Natural killer cell (primary cell): ENCODE results near the gene PCCA. TPM values are rescaled to one million over a fixed set of nuclear protein-coding genes. Genes with fewer than 3 reads are reported as not detected.

Experiments
- ATAC-seq, 3 donors: fragments of 150-1000 bp in 2 of 3; fragments of 200-7000 bp in 1 of 3; cut with Tn5 transposase; 1 replicate in 1 of 3; 2 replicates in 2 of 3; pipeline ENCODE4 v1.10.0; 2021; ENCODE audit warnings: mild to moderate bottlenecking in 2 of 3, moderate library complexity in 2 of 3
- DNase-seq, 2 donors: peaks; one replicate each; pipeline versions ENCODE4 v3.0.0 to v3.0.0-alpha.2; 2013 to 2021; ENCODE audit warnings: mixed read lengths in 1 of 2
- H3K27ac ChIP-seq: one replicate; pipeline ENCODE4 v1.5.1; 2013; ENCODE audit warnings: mild to moderate bottlenecking, low read length
- H3K27me3 ChIP-seq: one replicate; pipeline ENCODE4 v1.6.1; 2013; ENCODE audit warnings: low read length; ENCODE audit not compliant: control insufficient read depth, insufficient read depth
- H3K36me3 ChIP-seq: one replicate; pipeline ENCODE4 v1.6.1; 2013; ENCODE audit warnings: low read length; ENCODE audit not compliant: control insufficient read depth, insufficient read depth
- H3K4me1 ChIP-seq: one replicate; pipeline ENCODE4 v1.6.1; 2013; ENCODE audit warnings: low read length; ENCODE audit not compliant: control insufficient read depth, insufficient read depth
- H3K4me3 ChIP-seq: one replicate; pipeline ENCODE4 v1.5.1; 2013; ENCODE audit warnings: low read length
- H3K9me3 ChIP-seq: one replicate; pipeline ENCODE4 v1.6.1; 2013; ENCODE audit warnings: low read length; ENCODE audit not compliant: control insufficient read depth, insufficient read depth
- H3K27ac Mint-ChIP-seq, 2 donors: one replicate each; pipeline ENCODE4 v1.8.0; 2022; ENCODE audit warnings: mild to moderate bottlenecking in 2 of 2, mixed read lengths in 2 of 2, moderate library complexity in 1 of 2
- H3K27me3 Mint-ChIP-seq, 2 donors: one replicate each; pipeline ENCODE4 v1.8.0; 2022; ENCODE audit warnings: low read depth in 2 of 2, mixed read lengths in 2 of 2
- H3K36me3 Mint-ChIP-seq: one replicate; pipeline ENCODE4 v1.8.0; 2022; ENCODE audit warnings: mixed read lengths
- H3K4me1 Mint-ChIP-seq, 2 donors: one replicate each; pipeline ENCODE4 v1.8.0; 2022; ENCODE audit warnings: mixed read lengths in 2 of 2
- H3K4me3 Mint-ChIP-seq: one replicate; pipeline ENCODE4 v1.8.0; 2022; ENCODE audit warnings: mild to moderate bottlenecking, moderate library complexity, mixed read lengths
- H3K9me3 Mint-ChIP-seq, 2 donors: one replicate each; pipeline ENCODE4 v1.8.0; 2022; ENCODE audit warnings: mixed read lengths in 2 of 2
- CTCF ChIP-seq: fragments of 200-600 bp; IDR thresholded peaks from one replicate; pipeline ENCODE4 v1.8.0; 2022; ENCODE audit warnings: antibody characterized with exemption
- WGBS: methylation state at CpG from one replicate; pipeline ENCODE4 v1.1.7; 2013; ENCODE audit warnings: missing lambda C conversion rate; ENCODE audit not compliant: insufficient coverage; 5-methylcytosine and 5-hydroxymethylcytosine counted together
- intact Hi-C: fragments of 100-400 bp; cut with micrococcal nuclease; formaldehyde crosslinking; loops from one replicate; pipeline ENCODE4 v1.14.2; 2022
- total RNA-seq, 4 donors: library from RNA; stranded (reverse); fragments of 120-200 nt in 1 of 4; gene quantifications; one replicate each; pipeline versions ENCODE4 v1.2.3 to v1.2.4, GENCODE V29; 2013 to 2022

PCCA gene
- total RNA-seq, 3 donors from 2014 or later (not counting 1 experiment from before 2014, with no cell fraction given): 25.5 to 28.5 (median 28.2) TPM

- WGBS: 94% methylated on average over 8 of the region's 8 CpGs
- intact Hi-C loops: no loop called here
- TF ChIP-seq CTCF: no peak
- no peaks in the 10 kb centered on the region for H3K27me3 ChIP-seq
- H3K9me3 ChIP-seq: no peaks in the 10 kb centered on the region
- H3K4me1 ChIP-seq: peaks cover 17% of the 10 kb centered on the region
- no peak overlapping the region for H3K27ac ChIP-seq
- no peaks in the 10 kb centered on the region for H3K27me3 Mint-ChIP-seq
- H3K9me3 Mint-ChIP-seq: no peaks in the 10 kb centered on the region
- no peak for ATAC-seq
- no peaks in the 10 kb centered on the region for H3K36me3 ChIP-seq
- H3K4me3 ChIP-seq: no peak overlapping the region
- H3K4me3 Mint-ChIP-seq: no peak overlapping the region
- H3K4me1 Mint-ChIP-seq: peaks cover 32 to 49% of the 10 kb centered on the region in 2 donors
- no peak for DNase-seq
- H3K36me3 Mint-ChIP-seq: no peaks in the 10 kb centered on the region
- H3K27ac Mint-ChIP-seq: no peak overlapping the region
Observed at GRCh38 chr13:100508996-100509395, 420.1 kb downstream of the PCCA start.

GRCh38 chr13:100510208-100510957 is 421.5 kb downstream of the PCCA start:
- Histone ChIP-seq H3K36me3 (no peaks in the 10 kb centered on the region), H3K27ac (no peak overlapping the region), H3K27me3 (no peaks in the 10 kb centered on the region), H3K4me3 (no peak overlapping the region), H3K9me3 (no peaks in the 10 kb centered on the region), H3K4me1 (peaks cover 15% of the 10 kb centered on the region)
- H3K4me1 Mint-ChIP-seq: peaks cover 37 to 56% of the 10 kb centered on the region in 2 donors
- DNase-seq (no peak), ATAC-seq (no peak)
- TF ChIP-seq CTCF: no peak
- no peaks in the 10 kb centered on the region for H3K9me3 Mint-ChIP-seq
- WGBS: 94% methylated on average over 10 of the region's 11 CpGs
- no peak overlapping the region for H3K4me3 Mint-ChIP-seq
- intact Hi-C loops: loop anchor here (5.0 to 10.0 kb wide), 2 partner anchors 608 to 1066 kb away; no protein-coding TSS in a partner anchor
- no peaks in the 10 kb centered on the region for H3K27me3 Mint-ChIP-seq
- H3K36me3 Mint-ChIP-seq: no peaks in the 10 kb centered on the region
- H3K27ac Mint-ChIP-seq: no peak overlapping the region

- Mint-ChIP-seq H3K27ac (no peak overlapping the region), H3K27me3 (no peaks in the 10 kb centered on the region)
- WGBS: 80% methylated on average over 7 of the region's 7 CpGs
Observed at GRCh38 chr13:100511466-100511865, 422.6 kb downstream of the PCCA start.

More at GRCh38 chr13:100511466-100511865, 422.6 kb downstream of the PCCA start:
- Mint-ChIP-seq H3K4me1 (peaks cover 30 to 49% of the 10 kb centered on the region in 2 donors), H3K4me3 (no peak overlapping the region), H3K36me3 (no peaks in the 10 kb centered on the region), H3K9me3 (no peaks in the 10 kb centered on the region)
- intact Hi-C loops: loop anchor here (5.0 to 10.0 kb wide), 2 partner anchors 609 to 1067 kb away; no protein-coding TSS in a partner anchor
- no peak for TF ChIP-seq CTCF
- Histone ChIP-seq H3K4me3 (no peak overlapping the region), H3K36me3 (no peaks in the 10 kb centered on the region), H3K27me3 (no peaks in the 10 kb centered on the region), H3K27ac (no peak overlapping the region), H3K9me3 (no peaks in the 10 kb centered on the region), H3K4me1 (peaks cover 6% of the 10 kb centered on the region)
- ATAC-seq (no peak), DNase-seq (no peak)
